ENCODE measurements around the gene TMEM74B.

Gene TMEM74B

GRCh38 chr20:1204576-1204975, 19.8 kb upstream of the TMEM74B start:
- no peak for DNase-seq

DNA sequence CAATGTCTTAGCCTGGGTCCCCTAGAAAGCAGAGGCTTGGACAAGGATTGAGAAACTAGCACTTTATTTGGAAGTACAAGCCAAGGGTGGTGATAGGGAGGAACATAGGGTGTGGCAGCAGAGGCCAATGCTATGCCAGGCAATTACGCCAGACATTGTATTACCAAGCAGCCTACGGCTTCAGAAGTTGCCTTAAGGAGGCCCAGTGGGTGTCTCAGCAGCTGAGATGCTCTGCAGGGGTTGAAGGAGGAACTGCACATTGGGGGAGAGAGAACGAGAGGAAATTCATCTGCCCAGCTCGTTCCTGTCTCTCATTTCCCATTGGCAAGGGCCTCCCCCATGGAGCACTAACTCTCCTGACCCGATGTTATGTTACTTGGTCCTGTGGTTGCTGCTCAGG, 19.3 kb upstream of the TMEM74B start:
- DNase-seq, result no peak

DNA sequence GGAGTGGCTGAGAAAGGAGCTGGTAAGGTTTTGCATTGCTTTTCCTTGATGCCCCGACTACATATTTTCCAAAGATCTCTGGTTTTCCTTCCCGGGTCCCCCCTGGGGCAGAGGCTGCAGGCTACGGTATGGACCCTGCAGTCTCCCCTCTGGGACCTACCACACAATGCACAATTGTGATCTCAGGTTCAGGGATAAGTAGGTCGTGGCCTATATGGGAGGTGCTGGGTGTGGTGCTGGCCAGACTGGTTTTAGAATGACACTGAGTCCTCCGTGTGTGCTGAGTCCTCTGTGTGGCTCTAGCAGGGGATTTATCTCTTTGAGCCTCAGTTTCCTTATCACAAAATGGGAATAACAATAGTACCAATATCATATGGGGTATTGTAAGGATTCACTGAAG, 18.8 kb upstream of the TMEM74B start:
- DNase-seq, result no peak

GRCh38 chr20:1202762-1203504, 18.2 kb upstream of the TMEM74B start, which contains the start of gene C20orf202:
Gene C20orf202 (plus strand): TSS chr20:1203454. CDS start chr20:1203586, 132 bp downstream.
- no peak for DNase-seq

DNA sequence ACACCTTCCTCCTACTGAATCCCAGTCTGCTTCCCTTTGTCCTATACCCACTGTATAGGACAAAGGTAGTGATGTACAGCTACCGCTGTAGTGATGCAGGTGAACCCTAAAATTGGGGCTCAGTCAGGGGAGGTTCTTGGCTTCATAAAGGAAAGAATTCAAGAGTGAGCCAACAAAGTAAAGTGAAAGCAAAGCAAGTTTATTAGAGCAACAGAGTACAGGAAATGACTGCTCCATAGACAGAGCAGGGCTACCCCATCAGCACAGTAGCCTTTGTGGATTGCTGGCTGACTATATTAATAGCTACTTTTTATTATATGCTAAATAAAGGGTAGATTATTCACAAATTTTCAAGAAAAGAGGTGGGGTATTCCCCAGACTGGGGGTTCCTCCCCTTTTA, 15.2 kb upstream of the TMEM74B start:
- DNase-seq, result no peak

DNA sequence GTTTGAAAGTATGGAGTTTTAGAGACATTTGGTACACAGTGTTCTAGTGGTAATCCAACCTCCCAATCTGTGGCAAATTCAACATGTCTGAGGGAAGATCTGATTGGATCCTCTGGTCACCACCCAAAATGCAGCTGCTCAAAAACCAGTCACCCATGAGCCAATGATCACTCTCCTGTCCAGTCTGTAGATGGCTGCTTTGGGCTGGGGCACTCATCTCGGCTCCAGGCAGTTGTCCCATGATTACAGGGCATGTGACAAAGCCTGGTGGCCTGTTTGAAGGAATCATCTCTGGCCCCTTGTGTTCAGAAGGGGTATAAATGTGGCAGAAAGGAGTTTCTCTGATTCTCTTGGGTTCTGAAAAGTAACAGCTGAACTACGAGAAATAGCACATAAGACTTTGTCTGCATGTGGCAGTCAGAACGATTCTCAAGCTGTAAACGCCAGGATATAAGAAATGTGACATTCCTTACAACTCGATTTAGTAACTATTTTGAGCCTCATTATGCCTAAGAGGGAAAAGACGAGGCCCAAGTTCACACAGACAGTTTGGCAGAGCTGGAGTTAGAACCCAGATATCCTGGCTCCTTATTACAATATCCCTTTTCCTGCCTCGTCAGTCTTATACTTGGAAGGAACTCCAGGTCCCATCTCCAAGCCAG, 14.6 kb upstream of the TMEM74B start:
- DNase-seq, result no peak

DNA sequence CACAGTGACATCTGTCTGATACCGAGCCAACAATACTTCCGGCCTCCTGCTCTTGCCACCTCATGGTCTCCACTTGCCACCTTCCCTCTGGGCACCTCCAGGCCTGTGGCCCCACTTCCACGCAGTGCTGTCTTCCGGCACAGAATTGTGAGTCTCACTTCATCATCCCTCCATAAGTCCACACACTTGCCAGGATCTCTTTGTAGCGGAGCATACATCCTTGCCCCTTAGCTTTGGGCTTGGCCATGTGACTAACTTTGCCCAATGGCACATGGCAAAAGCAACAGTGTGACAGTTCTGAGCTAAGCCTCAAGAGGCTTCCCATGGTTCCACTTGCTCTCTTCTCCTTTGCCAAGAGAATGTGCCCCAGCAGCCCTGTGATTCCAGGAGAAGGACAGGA, 14.0 kb upstream of the TMEM74B start:
- DNase-seq, result no peak

- no peak for DNase-seq
Observed at GRCh38 chr20:1197801-1198200, 13.0 kb upstream of the TMEM74B start.

DNA sequence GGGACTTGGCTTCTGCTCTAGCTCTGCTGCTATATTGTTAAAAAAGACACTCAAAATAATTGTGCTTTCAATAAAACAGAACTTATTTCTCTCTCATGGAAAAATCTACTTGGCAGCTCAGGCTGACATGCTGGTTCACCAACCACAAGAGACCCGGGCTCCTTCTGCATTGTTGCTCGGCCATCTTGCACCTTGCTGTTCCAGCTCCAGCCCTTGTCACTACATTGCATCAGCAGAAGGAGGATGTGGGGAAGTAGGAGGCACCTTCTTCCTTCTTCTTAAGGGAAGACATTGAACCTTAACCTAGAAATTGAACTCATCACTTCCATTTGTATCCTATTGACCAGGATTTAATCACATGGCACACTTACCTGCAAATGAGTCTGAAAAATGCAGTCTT, 11.9 kb upstream of the TMEM74B start:
- DNase-seq, result no peak

GRCh38 chr20:1195226-1195625, 10.4 kb upstream of the TMEM74B start:
- DNase-seq, result no peak

DNA sequence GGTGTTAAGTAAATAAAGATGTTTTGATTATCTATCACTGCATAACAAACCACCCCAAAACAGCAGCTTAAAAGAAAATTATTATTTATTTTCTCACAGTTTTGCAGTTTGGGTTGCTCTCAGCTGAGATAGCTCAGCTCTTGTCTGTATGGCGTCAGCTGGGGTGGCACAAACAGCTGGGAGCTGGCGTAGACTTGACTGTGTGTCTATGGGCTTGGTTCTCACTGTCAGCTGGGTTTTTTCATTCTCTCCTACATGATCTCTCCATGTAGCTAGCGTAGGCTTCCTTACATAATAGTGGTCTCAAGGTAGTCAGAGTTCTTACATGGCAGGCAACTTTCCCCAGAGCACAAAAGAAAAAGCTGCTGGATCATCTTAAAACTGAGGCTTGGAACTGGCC, 6.5 kb upstream of the TMEM74B start:
- DNase-seq, result no peak

- no peak for DNase-seq
Observed at GRCh38 chr20:1190847-1191246, 6.1 kb upstream of the TMEM74B start.

GRCh38 chr20:1189827-1190226, 5.0 kb upstream of the TMEM74B start:
- no peak for DNase-seq

DNA sequence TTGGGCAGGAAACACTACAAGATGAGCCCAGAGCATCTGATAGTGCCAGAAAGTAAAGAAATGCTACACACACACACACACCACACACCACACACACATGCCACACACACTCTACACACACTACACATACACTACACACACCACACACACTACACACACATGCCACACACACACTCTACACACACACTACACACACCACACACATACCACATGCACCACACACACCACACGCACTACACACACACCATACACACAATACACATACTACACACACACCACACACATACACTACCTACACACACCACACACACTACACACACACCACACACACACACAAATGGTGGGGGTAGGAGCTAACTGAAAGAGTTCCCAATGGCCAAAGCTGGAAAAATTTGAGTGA, 3.6 kb upstream of the TMEM74B start:
- no peak for DNase-seq

DNA sequence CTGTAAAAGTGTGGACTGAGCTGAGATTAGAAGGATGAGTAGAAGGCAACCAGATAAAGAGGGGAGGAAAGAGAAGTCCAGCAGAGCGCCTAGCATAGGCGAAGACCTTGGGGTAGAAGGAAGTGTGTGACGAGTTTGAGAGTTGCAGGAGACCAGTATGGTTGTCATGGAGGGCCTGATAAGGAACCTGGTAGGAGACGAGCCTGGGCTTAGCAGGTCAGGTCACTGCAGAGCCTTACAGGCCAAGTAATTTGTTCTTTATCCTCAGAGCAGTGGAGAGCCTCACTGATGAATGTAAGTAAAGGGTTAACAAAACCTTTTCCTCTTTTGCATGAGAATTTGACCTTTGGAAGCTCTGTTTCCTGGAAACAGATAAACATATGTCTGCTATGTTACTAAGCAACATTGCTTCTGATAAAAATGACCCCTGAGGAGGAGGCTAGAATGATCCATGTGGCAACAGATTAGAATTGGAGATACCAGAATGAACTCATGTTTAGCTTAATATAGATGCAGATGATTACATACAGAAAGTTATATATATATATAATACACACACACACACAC, 2.9 kb upstream of the TMEM74B start:
- DNase-seq, result no peak

DNA sequence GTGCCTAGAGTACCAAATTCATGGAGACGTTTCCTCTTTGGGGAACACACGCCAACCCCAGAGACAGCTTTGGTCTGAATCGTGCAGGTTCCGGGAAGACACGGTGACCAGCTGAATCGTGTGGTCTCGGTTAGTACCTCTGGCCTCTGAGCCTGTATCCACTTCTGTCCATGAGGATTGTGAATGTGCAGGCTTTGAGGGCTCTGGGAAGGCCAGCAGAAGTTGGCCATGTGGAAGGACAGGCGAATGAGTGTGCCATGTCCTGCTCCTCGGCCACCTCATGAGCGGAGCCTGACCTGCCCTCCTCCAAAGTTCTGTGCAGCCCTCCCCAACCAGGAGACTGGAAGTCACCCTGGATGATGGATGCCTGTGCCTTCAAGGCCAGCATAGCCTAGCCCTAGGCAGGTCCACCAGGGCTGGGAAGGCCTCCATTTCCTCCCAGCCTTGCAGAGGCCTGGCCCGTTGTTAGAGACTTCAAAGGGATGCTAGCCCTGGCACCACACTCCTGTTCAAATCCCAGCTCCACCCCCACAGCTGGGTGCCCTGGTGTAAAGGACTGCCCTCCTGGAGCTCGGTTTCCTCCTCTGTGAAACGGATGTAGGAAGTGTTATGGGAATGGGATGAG, 1.7 kb upstream of the TMEM74B start:
- no peak for DNase-seq

GRCh38 chr20:1185790-1186334, 1.1 kb upstream of the TMEM74B start:
- no peak for DNase-seq

DNA sequence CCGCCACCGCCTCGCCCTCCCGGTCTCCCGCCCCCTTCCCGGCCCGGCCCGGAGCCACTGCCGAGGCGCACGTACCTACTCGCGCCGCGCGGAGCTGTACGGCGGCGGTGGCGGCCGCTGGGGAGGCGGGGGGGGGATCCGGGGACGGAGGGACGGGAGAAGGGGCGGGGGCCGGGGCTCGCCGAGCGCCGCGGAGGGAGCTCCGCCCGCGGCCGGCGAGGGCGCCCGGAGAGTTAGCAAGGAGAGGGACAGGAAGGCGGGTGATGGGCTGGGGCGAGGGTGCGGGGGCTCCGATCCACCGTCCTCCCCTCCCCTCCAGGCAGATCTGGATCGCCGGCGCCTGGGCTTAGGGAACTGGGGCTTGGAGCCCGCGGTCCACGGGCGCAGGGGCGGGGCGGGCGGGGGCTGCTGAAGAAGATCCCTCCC, 548 bp upstream of the TMEM74B start:
- DNase-seq, result no peak

DNA sequence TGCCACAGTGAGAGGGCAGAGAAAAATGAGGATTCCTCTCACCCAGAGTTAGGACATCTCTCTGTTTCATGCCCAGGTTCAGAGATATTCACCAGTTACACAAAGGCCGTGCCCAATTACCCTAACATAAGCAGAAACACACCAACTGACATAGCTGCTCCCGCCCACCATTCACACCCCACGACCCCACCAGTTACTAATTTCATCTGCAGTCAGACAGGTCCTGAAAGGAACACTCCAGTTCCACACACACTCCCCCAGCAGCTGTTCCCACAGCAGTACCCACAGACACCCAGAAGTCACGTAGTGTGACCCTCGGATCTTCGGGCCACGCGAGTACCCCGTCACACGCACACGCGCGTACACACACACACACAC, 532 bp downstream of the TMEM74B start:
- no peak for DNase-seq

DNA sequence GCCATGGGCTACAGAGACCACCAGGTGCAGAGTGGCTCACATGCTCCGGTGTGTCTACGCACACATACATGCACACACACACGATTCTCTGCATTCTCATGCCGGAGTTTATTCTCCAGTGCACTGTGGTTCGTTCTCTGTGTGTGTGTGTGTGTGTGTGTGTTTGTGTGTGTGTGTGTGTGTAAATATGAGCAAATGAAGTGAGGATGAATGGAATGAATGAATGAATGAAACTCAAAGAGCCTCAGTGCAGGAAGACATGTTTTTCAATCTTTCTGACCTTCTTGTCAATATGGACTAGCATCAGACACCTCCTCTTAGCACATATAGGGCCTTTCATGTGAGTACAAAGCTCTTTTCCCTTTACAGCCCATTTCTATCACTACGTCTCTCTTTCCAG, 1.6 kb downstream of the TMEM74B start:
- no peak for DNase-seq

DNA sequence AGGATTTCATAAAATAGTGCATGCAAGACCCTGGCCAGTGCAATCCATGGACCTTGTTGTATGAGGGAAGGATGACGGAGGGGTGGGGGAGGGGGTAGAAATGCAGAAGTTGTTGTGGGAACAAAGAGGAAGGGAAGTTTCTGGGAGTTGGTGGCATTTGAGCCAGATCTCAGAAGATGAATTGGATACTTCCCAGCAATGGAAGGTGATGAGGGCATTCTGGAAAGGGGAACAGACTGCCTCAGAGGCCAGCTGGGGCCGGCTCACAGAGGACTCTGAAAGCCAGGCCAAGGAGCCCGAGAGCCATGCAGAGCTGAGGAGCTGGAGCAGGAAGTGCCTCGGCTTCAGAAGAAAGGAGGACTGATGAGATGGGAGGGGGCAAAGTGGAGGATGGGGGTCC, 2.7 kb downstream of the TMEM74B start:
- no peak for DNase-seq

GRCh38 chr20:1180949-1181348, 3.8 kb downstream of the TMEM74B start:
- DNase-seq, result no peak

DNA sequence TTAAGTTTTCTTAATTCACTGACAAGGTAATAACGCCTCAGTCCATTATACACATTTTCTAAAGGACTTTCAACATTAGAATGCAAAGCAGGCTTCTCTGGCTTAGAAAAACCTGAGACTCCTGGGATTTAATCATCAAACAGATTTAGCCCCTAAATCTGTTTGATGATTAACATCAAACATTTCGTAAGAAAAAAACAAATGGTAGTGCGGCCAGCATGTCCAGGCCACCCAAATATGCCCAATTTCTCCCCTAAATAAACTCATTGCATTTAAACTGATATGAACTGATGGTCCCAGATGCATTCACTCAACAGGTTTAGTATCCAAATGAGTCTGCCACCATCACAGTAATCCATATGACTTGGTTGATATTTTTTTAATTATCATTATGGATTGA, 6.2 kb downstream of the TMEM74B start:
- DNase-seq, result no peak

DNA sequence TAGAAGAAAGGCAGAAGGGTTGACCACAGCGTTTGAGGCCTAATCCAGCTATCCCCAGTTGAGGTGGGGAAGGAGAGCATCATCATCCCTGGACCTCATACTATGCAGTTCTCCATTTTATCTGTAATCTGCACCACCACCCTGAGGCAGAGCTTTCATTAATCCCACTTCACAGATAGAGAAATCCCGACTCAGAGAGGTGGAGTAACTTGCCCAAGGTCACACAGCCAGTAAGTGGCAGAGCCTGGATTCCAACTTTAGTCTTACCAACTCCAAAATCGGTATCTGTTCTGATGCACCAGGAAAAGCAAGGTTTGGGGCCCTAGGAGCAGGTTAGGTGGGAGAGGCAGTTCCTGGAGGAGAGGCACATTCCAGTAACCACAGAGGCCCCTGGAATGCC, 6.7 kb downstream of the TMEM74B start:
- DNase-seq, result no peak
